H7 (cell line): Measurements from ENCODE around the gene ATP6V0D1. TPM values are rescaled to one million over a fixed set of nuclear protein-coding genes. Genes with fewer than 3 reads are reported as not detected.
A peak's percentile ranks its signal among the peaks of the same experiment; 100 is the strongest.

Experiments used
- DNase-seq: peaks from one replicate; pipeline ENCODE4 v3.0.0; 2012
- H3K27me3 ChIP-seq: 2 replicates; pipeline ENCODE4 v1.6.0; 2011; ENCODE audit warnings: mild to moderate bottlenecking, low read length; ENCODE audit not compliant: control insufficient read depth, insufficient read depth
- H3K36me3 ChIP-seq: replicated peaks from 2 replicates; pipeline ENCODE4 v1.5.1; 2011; ENCODE audit warnings: low read length; ENCODE audit not compliant: control insufficient read depth, insufficient read depth
- H3K4me3 ChIP-seq: 2 replicates; pipeline ENCODE4 v1.5.1; 2011; ENCODE audit warnings: low read depth, mild to moderate bottlenecking, control low read depth, low read length, moderate library complexity; ENCODE audit not compliant: insufficient read depth
- total RNA-seq: library from RNA; depleted of rRNA; stranded (reverse); fragments of >200 nt; shearing (Covaris generic); gene quantifications from 2 replicates; pipeline ENCODE4 v1.2.3, GENCODE V29; 2014

Gene ATP6V0D1
- total RNA-seq, 1 experiment from 2014 or later: 76.9 TPM

DNA sequence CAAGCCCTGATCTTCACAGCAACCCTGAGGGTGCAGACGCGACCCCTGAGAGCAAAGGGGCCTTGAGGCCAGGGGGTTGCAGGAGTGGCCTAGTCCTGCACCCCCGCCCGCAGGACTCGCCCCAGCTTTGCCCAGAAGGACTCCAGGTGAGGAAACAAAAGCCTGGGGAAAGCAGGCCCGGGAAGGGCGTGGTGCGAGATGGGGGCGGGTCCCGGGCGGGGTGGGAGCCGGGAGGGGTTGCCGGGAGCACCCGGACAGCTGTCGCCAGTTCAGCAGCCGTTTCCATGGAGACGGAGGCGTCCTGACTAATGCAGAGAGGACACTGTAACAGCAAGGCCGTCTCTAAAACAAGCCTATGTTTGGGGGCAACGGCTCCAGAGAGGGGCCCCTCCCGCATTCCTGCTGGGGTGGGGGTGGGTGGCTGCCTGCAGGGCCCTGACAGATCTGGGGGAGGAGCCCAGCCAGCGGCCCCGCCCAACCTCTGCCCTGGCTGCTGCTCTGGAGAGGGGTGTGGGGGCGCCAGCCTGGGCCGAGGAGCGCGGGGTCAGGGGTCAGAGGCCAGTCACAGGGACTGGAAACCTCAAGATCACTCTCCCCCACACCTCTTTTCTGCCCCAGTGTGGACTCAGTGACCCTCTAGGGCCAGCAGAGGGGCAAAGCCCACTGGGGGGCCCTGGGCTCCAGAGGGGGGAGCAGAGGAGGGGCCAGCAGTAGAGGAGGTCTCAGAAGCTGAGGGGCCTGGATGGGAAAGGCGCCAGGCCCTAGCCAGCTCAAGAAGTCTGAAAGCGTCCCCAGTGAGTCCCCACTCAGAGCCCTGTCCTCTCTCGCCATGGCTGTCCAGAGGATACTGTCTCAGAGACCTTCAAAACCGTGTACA, 84.6 kb downstream of the ATP6V0D1 start:
- Histone ChIP-seq H3K36me3 (no peaks in the 10 kb centered on the region), H3K27me3 (peaks cover 41% of the 10 kb centered on the region), H3K4me3 (no peak overlapping the region)
- DNase-seq: peak; percentile 97

GRCh38 chr16:67395458-67396158, 85.3 kb downstream of the ATP6V0D1 start:
- no peak overlapping the region for H3K4me3 ChIP-seq

GRCh38 chr16:67395105-67395457, 85.9 kb downstream of the ATP6V0D1 start:
- H3K27me3 ChIP-seq: peaks cover 43% of the 10 kb centered on the region
- H3K4me3 ChIP-seq: no peak overlapping the region; the same call in 1 of the 2 replicates
- no peaks in the 10 kb centered on the region for H3K36me3 ChIP-seq
- DNase-seq: no peak

More at GRCh38 chr16:67395458-67396158, 85.3 kb downstream of the ATP6V0D1 start:
- DNase-seq: peak; percentile 71
- peaks cover 43% of the 10 kb centered on the region for H3K27me3 ChIP-seq
- no peaks in the 10 kb centered on the region for H3K36me3 ChIP-seq

- Histone ChIP-seq H3K36me3 (no peaks in the 10 kb centered on the region), H3K4me3 (peak overlapping the region; percentile 31; the same call in 1 of the 2 replicates), H3K27me3 (peaks cover 43% of the 10 kb centered on the region)
- DNase-seq: peak; percentile 84
Observed at GRCh38 chr16:67394155-67395104, 86.5 kb downstream of the ATP6V0D1 start.

- H3K36me3 ChIP-seq: no peaks in the 10 kb centered on the region
- peaks cover 41% of the 10 kb centered on the region for H3K27me3 ChIP-seq
- peak overlapping the region; percentile 31 for H3K4me3 ChIP-seq
- peak; percentile 80 for DNase-seq
Observed at GRCh38 chr16:67393788-67394154, 87.2 kb downstream of the ATP6V0D1 start.

DNA sequence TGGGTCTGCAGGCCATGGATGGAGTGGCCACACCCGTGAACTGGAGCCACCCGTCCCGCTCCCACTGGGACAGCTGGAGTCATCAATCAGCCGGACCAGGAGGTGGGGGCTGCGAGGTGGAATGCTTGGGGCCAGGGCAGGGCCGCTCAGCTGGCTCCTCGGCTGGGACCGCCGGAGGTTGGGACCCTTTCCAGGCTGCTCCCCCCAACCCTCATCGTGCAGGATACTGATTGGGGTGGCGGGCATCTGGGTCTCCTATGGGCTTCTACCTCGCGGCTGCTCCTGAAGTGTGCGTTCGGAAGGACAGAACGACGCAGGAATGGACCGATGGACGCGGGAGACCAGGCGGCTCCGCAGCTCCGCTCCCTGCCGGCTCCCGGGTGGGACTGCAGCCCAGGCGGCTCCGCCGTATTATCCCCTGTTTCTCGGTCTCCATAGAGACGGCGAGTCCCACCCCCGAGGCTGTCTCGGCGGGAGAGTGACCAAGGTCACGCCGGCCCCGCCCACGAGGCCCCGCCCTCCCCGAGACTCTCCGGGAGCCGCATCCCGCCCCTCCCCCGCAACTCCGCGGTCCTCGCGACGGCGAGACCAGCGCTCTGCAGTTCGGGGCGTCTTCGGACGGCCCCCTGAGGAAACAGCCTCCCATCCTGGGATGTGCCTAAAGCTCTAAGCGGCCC, 87.7 kb downstream of the ATP6V0D1 start, which contains the start of gene TPPP3:
Gene TPPP3, minus strand, starts transcription at position 388 of the 677 bp plus-strand sequence. CDS start 2,387 bp downstream, outside the sequence.
- Histone ChIP-seq H3K36me3 (no peaks in the 10 kb centered on the region), H3K27me3 (peaks cover 41% of the 10 kb centered on the region), H3K4me3 (peak within 1 kb of the TSS; percentile 31)
- peak; percentile 96 for DNase-seq

- Histone ChIP-seq H3K27me3 (peaks cover 41% of the 10 kb centered on the region), H3K36me3 (no peaks in the 10 kb centered on the region), H3K4me3 (no peak overlapping the region)
- peak; percentile 40 for DNase-seq
Observed at GRCh38 chr16:67392301-67393059, 88.5 kb downstream of the ATP6V0D1 start.

DNA sequence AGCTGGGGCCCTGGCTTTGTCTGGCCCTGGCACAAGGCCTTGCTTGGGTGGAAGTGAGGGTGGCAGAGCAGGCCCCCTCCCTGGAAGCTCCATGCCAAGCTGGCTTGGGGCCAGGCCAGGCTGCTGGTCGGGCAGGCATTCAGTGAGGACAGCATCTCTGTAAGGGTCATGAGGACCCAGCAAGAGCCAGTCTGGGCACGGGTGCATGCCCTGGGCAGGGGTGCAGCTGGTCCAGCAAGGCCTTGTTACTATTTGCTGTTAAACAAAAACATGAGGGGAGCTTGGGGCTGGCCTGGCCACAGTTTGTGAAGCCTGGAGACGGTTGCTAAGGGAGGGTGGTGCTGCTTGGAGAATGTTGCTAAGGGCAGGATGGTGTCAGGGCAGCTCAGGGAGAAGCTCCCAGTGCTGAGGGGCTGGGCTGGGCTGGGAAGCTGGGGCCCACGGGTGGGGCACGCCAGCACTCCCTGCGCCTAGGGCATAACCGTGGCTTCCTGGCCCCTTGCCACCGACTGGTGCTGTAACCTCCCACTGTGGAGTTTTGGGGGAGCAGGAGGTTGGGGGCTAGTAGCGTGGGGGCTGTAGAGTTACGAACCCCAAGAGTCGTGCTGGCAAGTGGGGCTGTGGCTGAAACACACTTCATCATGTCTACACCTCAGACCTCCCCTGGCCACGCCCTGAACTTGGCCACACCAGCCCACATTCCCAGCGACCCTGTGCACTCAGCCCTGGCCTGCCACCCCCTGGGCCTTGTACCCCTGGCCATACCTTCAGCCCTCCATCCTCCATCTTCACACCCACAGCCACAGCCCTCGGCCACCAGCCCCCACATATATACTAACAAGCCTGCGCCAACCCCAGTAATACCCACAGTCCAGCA, 89.3 kb downstream of the ATP6V0D1 start:
- DNase-seq: peak; percentile 41
- Histone ChIP-seq H3K27me3 (peaks cover 41% of the 10 kb centered on the region), H3K36me3 (no peaks in the 10 kb centered on the region), H3K4me3 (no peak overlapping the region)

- H3K27me3 ChIP-seq: peaks cover 40% of the 10 kb centered on the region
- no peaks in the 10 kb centered on the region for H3K36me3 ChIP-seq
- no peak for DNase-seq
- no peak overlapping the region for H3K4me3 ChIP-seq
Observed at GRCh38 chr16:67390816-67391423, 90.0 kb downstream of the ATP6V0D1 start.

DNA sequence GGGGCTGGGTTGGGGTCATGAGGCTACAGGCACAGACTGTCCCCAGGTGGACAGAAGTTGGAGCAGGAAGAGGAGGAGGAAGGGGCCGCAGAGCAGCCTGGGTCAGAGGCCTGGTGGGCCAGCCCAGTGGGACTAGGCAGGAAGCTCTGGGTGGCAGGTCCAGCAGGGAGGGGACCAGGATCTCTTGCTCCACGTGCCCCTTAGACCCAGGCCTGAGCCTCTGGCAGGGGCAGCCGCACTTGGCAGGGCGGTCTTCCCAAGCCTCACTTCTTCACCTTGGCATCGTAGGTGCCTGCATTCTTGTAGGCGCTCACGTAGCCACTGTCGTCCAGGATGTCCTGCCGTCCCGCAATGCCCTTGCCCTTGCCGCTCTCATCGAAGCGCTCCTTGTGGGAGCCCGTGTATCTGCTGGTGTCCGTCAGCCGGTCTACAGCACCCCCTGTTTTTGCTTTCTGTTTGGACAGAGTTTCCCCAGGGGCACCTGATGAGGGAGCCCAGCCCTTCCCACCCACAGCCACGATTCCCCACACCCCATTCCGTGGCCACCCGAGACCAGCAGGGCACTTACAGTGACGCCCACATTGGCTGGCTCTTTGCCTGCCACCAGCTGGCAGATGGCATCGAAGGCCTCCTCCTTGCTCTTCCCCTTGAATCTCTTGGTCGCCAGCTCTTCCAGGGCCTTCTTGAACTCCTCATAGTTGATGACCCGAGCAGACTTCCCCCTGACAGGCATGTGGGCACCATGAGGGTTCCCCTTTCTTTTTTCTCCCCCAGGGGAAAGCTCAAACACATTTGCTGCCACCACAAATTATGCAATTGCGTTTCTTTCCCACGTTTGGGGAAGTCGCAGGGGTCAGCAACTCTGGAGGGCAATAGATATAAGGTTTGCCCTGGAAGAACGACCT, 90.8 kb downstream of the ATP6V0D1 start:
- no peak overlapping the region for H3K4me3 ChIP-seq
- peak; percentile 23 for DNase-seq
- no peaks in the 10 kb centered on the region for H3K36me3 ChIP-seq
- peaks cover 32% of the 10 kb centered on the region for H3K27me3 ChIP-seq

DNA sequence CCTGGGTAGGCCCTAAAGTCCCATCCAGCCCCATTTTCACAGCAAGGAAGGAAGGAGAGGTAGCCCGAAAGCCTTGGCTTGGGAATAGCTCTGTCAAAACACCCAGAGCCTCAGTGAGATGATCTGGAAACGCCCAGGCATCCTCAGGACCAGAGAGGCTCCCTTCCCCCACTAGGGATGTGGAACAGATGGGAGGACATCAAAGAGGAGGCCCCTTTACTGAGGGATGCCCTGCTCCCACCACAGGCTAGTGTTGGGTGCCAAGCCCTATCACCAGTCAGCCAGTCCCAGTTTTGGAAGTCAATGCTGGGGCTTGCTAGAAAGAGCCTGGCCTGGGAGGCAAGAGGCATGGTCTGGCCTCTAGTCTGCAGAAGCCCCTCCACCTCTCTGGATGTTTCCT, 92.4 kb downstream of the ATP6V0D1 start:
- Histone ChIP-seq H3K4me3 (no peak overlapping the region), H3K36me3 (no peaks in the 10 kb centered on the region), H3K27me3 (peaks cover 16% of the 10 kb centered on the region)
- DNase-seq: no peak
